IPS DF 6.9 (cell line): Measurements from ENCODE around the gene HCST.
"Not testable (repeated sequence)": the region's sequence is repeated elsewhere in the genome, so short reads cannot be mapped to it uniquely, and the experiment has no call there.

Experiments
- DNase-seq: peaks from one replicate; pipeline ENCODE4 v3.0.0-alpha.2; 2013; ENCODE audit warnings: low read depth, low spot score
- H3K27ac ChIP-seq: one replicate; pipeline ENCODE4 v1.5.1; 2013; ENCODE audit warnings: low read length, control low read depth
- H3K27me3 ChIP-seq: 2 replicates; pipeline ENCODE4 v1.6.1; 2013; ENCODE audit warnings: mild to moderate bottlenecking, low read length; ENCODE audit not compliant: control insufficient read depth, insufficient read depth
- H3K36me3 ChIP-seq: 2 replicates; pipeline ENCODE4 v1.6.1; 2013; ENCODE audit warnings: low read length; ENCODE audit not compliant: control insufficient read depth, insufficient read depth
- H3K4me1 ChIP-seq: 2 replicates; pipeline ENCODE4 v1.6.1; 2013; ENCODE audit warnings: low read length; ENCODE audit not compliant: control insufficient read depth, insufficient read depth
- H3K4me3 ChIP-seq: 2 replicates; pipeline ENCODE4 v1.5.1; 2013; ENCODE audit warnings: mild to moderate bottlenecking, low read length
- H3K9me3 ChIP-seq: 2 replicates; pipeline ENCODE4 v1.6.1; 2013; ENCODE audit warnings: low read length, inconsistent platforms; ENCODE audit not compliant: control insufficient read depth, insufficient read depth
- WGBS: extraction: QIAGEN DNeasy Blood & Tissue Kit; methylation state at CpG from one replicate; pipeline ENCODE4 v1.1.7; 2013; ENCODE audit warnings: mixed read lengths, missing lambda C conversion rate; ENCODE audit not compliant: insufficient read length, insufficient coverage; 5-methylcytosine and 5-hydroxymethylcytosine counted together

Gene HCST

GRCh38 chr19:35904311-35905068 lies 2.2 kb downstream of the HCST start:
- WGBS, result no CpG with 5 or more reads among the region's 10 CpGs
- H3K4me3 ChIP-seq, result no peak overlapping the region

GRCh38 chr19:35905178-35905727 lies 2.9 kb downstream of the HCST start:
- Histone ChIP-seq H3K27me3 (no peaks in the 10 kb centered on the region), H3K4me3 (no peak overlapping the region), H3K27ac (no peak overlapping the region), H3K36me3 (no peaks in the 10 kb centered on the region), H3K9me3 (no peaks in the 10 kb centered on the region), H3K4me1 (peaks cover 6% of the 10 kb centered on the region)
- WGBS, result no CpG with 5 or more reads among the region's 6 CpGs
- DNase-seq, result no peak

More at GRCh38 chr19:35904311-35905068, 2.2 kb downstream of the HCST start:
- DNase-seq, result no peak
- Histone ChIP-seq H3K4me1 (peaks cover 6% of the 10 kb centered on the region), H3K36me3 (no peaks in the 10 kb centered on the region), H3K27ac (no peak overlapping the region), H3K9me3 (no peaks in the 10 kb centered on the region), H3K27me3 (no peaks in the 10 kb centered on the region)

GRCh38 chr19:35907377-35907745 lies 5.0 kb downstream of the HCST start:
- no CpG with 5 or more reads among the region's 12 CpGs for WGBS
- Histone ChIP-seq H3K27ac (no peak overlapping the region), H3K27me3 (no peaks in the 10 kb centered on the region), H3K4me3 (no peak overlapping the region), H3K9me3 (no peaks in the 10 kb centered on the region), H3K36me3 (no peaks in the 10 kb centered on the region), H3K4me1 (peaks cover 6% of the 10 kb centered on the region)
- DNase-seq, result no peak

- no peaks in the 10 kb centered on the region for H3K36me3 ChIP-seq
- DNase-seq, result no peak
- no peak within 1 kb of the TSS for H3K4me3 ChIP-seq
- H3K27ac ChIP-seq, result no peak within 1 kb of the TSS
- H3K9me3 ChIP-seq, result no peaks in the 10 kb centered on the region
- no CpG with 5 or more reads among the region's 9 CpGs for WGBS
- H3K4me1 ChIP-seq, result peaks cover 6% of the 10 kb centered on the region
- H3K27me3 ChIP-seq, result no peaks in the 10 kb centered on the region; the same call in 1 of the 2 replicates
These were observed 5.7 kb downstream of the HCST start, which contains the start of gene TYROBP for GRCh38 chr19:35908010-35908441. Gene TYROBP, minus strand, starts transcription at chr19:35908295. Its CDS starts 67 bp downstream, at chr19:35908228.

- Histone ChIP-seq H3K27ac (no peak overlapping the region), H3K36me3 (no peaks in the 10 kb centered on the region), H3K27me3 (no peaks in the 10 kb centered on the region; the same call in 1 of the 2 replicates), H3K9me3 (no peaks in the 10 kb centered on the region), H3K4me3 (no peak overlapping the region), H3K4me1 (peaks cover 3% of the 10 kb centered on the region; the same call in 1 of the 2 replicates)
- DNase-seq, result no peak
- no CpG with 5 or more reads among the region's 10 CpGs for WGBS
These were observed 6.8 kb downstream of the HCST start for GRCh38 chr19:35908973-35909683.

- no peaks in the 10 kb centered on the region; the same call in 1 of the 2 replicates for H3K27me3 ChIP-seq
- H3K4me1 ChIP-seq, result peaks cover 3% of the 10 kb centered on the region; the same call in 1 of the 2 replicates
- no peak overlapping the region for H3K4me3 ChIP-seq
- H3K36me3 ChIP-seq, result no peaks in the 10 kb centered on the region
- WGBS, result no CpG with 5 or more reads among the region's 6 CpGs
- no peaks in the 10 kb centered on the region for H3K9me3 ChIP-seq
- no peak for DNase-seq
- no peak overlapping the region for H3K27ac ChIP-seq
These were observed 7.3 kb downstream of the HCST start for GRCh38 chr19:35909684-35910035.

GRCh38 chr19:35910355-35910754 lies 8.0 kb downstream of the HCST start:
- WGBS, result no CpG with 5 or more reads among the region's 14 CpGs
- not testable (repeated sequence) for H3K4me1 ChIP-seq, H3K27me3 ChIP-seq

GRCh38 chr19:35911173-35911572 lies 8.8 kb downstream of the HCST start:
- Histone ChIP-seq H3K4me1 (peaks cover 3% of the 10 kb centered on the region; the same call in 1 of the 2 replicates), H3K36me3 (no peaks in the 10 kb centered on the region), H3K27ac (no peak overlapping the region), H3K9me3 (no peaks in the 10 kb centered on the region), H3K4me3 (no peak overlapping the region), H3K27me3 (no peaks in the 10 kb centered on the region; the same call in 1 of the 2 replicates)
- no CpG with 5 or more reads among the region's 3 CpGs for WGBS
- DNase-seq, result no peak

More at GRCh38 chr19:35910355-35910754, 8.0 kb downstream of the HCST start:
- not testable (repeated sequence) for H3K36me3 ChIP-seq, H3K9me3 ChIP-seq, H3K27ac ChIP-seq, H3K4me3 ChIP-seq, DNase-seq

GRCh38 chr19:35911790-35912189 lies 9.5 kb downstream of the HCST start:
- no CpG with 5 or more reads among the region's 5 CpGs for WGBS
- Histone ChIP-seq H3K27ac (no peak overlapping the region), H3K4me3 (no peak overlapping the region), H3K36me3 (no peaks in the 10 kb centered on the region), H3K9me3 (no peaks in the 10 kb centered on the region), H3K27me3 (no peaks in the 10 kb centered on the region; the same call in 1 of the 2 replicates), H3K4me1 (peaks cover 3% of the 10 kb centered on the region; the same call in 1 of the 2 replicates)
- DNase-seq, result no peak

- no peak for DNase-seq
- Histone ChIP-seq H3K9me3 (no peaks in the 10 kb centered on the region), H3K36me3 (no peaks in the 10 kb centered on the region), H3K27me3 (no peaks in the 10 kb centered on the region; the same call in 1 of the 2 replicates), H3K4me1 (peaks cover 2% of the 10 kb centered on the region; the same call in 1 of the 2 replicates), H3K4me3 (no peak overlapping the region), H3K27ac (no peak overlapping the region)
- WGBS, result no CpG with 5 or more reads among the region's 7 CpGs
These were observed 11.3 kb downstream of the HCST start for GRCh38 chr19:35913589-35913988.
